SKM-1 treated with dmso at 0.1 percent for 144 hours (cell line): ENCODE data around the gene GALNT18.

Experiments
- DNase-seq: peaks from one replicate; lab custom pipeline; 2025; ENCODE audit not compliant: unreplicated experiment; lab: John Stamatoyannopoulos, UW

Gene GALNT18

GRCh38 chr11:11289669-11290068 is 332.1 kb downstream of the GALNT18 start:
- no peak for DNase-seq

- no peak for DNase-seq
Measured at GRCh38 chr11:11288972-11289616, 332.7 kb downstream of the GALNT18 start.

- DNase-seq, result no peak
Measured at GRCh38 chr11:11284481-11284880, 337.3 kb downstream of the GALNT18 start.

- no peak for DNase-seq
Measured at GRCh38 chr11:11281626-11282025, 340.2 kb downstream of the GALNT18 start.

- DNase-seq, result no peak
Measured at GRCh38 chr11:11280826-11281225, 341.0 kb downstream of the GALNT18 start.

GRCh38 chr11:11279956-11280689 is 341.7 kb downstream of the GALNT18 start:
- DNase-seq, result no peak

DNA sequence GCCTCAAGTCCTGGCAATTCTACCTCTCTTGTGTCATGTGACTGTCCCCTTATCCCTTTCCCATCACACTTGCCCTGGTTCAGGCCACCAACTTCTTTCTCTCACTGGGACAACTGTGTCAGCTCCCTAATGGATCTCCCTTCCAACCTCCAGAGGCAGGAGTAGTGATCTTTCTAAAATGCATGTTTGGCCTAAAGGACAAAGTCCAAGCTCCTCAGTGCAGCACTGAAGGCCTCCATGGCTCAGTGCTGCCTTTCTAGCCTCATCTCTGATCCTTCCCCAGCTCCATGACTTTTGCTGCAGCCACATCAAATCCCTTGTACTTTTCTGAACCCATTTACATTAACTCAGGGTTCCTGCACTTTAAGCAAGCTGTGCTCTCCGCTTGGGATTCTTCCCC is 349.6 kb downstream of the GALNT18 start:
- no peak for DNase-seq

- DNase-seq, result no peak
Measured at GRCh38 chr11:11270236-11270775, 351.5 kb downstream of the GALNT18 start.

DNA sequence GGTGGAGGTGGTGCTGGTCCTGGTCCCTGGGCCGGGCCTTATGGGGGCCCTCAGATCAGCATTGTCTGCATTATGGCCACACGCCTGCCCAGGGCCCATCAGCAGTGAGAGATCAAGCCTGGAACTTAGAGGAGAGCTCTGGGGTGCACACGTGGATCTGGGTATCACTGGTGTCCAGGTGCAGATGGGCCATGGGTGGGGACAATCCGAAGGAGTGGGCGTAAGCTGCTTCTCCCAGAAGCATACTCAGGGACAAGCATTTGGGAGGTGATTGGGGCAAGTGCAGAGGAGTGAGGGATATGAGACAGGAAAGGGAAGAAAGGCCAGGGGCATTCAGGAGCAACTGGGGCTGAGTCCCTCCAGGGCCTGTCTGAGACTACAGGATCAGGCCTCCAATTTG is 353.1 kb downstream of the GALNT18 start:
- DNase-seq, result no peak

GRCh38 chr11:11268119-11268518 is 353.7 kb downstream of the GALNT18 start:
- no peak for DNase-seq

DNA sequence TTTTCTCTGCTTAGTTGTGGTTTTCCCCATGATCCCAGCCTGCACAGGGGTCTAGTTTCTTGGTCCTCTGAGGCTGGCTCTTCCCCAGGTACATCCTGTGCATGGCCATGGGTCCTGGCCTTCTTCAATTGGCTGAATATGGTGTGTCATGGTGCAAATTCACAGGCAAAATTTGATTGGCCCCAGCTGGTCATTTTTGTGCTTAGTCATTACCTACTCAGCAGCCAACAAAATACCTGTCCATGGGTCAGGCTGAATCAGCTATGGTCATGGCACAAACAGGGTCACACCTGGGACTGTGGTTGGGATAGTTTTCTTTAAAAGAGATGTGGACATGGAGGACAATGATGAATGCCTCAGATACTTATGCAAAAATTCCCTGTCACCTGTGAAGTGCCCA is 354.5 kb downstream of the GALNT18 start:
- DNase-seq, result no peak

GRCh38 chr11:11265994-11266606 is 355.7 kb downstream of the GALNT18 start:
- DNase-seq, result peak; percentile 44

GRCh38 chr11:11265320-11265719 is 356.5 kb downstream of the GALNT18 start:
- DNase-seq, result no peak

GRCh38 chr11:11263238-11264005 is 358.4 kb downstream of the GALNT18 start:
- DNase-seq, result no peak

DNA sequence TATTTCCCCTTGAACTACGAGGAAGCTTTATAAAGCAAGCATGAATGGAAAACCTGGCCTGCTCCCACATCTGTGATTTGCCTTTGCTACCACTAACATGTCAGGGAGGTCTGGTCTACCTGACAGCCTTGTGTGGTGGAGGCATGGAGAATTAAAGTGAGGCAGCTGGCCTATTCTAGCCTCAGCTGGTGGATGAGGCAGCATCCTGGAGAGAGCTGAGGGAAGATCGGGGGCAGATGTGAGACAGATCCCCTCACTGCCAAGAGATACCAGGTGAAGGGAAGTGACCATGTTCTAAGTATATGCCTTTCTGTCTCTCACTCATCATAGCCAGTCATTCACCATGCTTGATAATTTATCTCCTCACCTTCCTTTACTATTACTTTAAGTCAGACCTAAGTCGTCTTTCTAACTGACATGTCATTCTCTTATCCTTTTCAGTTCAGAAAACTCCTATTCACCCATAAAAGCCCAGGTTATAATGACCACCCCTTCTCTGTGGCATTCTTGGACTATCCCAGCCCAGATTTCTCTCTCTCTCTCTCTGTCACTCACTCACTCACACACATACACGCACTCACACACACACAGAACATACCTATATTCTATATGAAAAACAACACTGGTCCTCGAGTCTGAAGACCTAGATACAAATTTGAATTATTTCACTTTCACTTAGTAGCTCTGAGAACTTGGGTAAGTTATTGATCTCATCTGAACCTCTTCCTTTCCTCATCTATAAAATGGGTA is 359.5 kb downstream of the GALNT18 start:
- no peak for DNase-seq

DNA sequence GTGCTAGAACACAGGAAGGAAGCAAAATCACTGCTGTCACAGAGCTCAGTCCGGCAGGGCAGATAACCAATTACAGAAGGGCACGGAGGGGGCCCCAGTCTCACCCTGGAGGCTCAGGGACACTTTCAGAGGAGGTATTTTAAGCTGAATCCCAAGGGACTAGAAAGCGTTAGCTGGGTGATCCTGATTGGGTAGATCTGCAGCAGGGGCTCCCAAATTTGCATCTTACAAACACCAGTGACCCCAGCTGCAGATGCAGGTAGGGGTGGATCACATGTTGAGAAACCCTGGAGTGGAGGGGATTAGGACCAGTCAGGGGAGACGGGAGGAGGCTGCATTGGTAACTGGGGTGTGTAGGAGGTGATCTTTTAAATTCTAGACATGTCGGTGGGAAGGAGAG is 360.2 kb downstream of the GALNT18 start:
- no peak for DNase-seq

DNA sequence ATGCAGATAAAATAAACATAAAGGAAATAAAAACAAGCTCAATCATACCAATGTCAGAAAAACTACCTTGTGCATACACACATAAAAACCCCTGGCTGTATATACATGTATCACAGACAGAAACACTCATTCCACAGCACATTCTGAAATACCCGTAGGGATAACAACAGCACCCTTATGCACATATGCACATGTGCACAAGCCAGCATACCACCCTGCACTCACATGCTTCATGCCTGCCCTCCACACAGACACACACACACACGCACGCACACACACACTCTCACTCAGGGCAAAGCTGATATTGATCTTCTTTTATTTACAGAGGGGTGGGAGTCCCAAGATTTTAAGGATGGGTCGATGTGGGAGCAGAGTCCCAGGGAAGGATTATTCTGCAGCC is 360.9 kb downstream of the GALNT18 start:
- no peak for DNase-seq

GRCh38 chr11:11253995-11254394 is 367.8 kb downstream of the GALNT18 start:
- no peak for DNase-seq

GRCh38 chr11:11253497-11253896 is 368.3 kb downstream of the GALNT18 start:
- DNase-seq, result no peak

GRCh38 chr11:11252403-11252802 is 369.4 kb downstream of the GALNT18 start:
- DNase-seq, result no peak
